CD4-positive, alpha-beta T cell treated with Interleukin-17A for 1 hour (primary cell): Measurements from ENCODE around the gene KCNF1.

Experiments used
- DNase-seq: peaks from one replicate; pipeline ENCODE4 v3.0.0-alpha.2; 2020

Gene KCNF1

GRCh38 chr2:10905006-10905861 is 6.5 kb upstream of the KCNF1 start:
- no peak for DNase-seq

- no peak for DNase-seq
Measured at GRCh38 chr2:10905862-10906143, 5.9 kb upstream of the KCNF1 start.

GRCh38 chr2:10906926-10907625 is 4.7 kb upstream of the KCNF1 start:
- no peak for DNase-seq

- no peak for DNase-seq
Measured at GRCh38 chr2:10908195-10908594, 3.5 kb upstream of the KCNF1 start.

- no peak for DNase-seq
Measured at GRCh38 chr2:10909050-10909995, 2.4 kb upstream of the KCNF1 start.

GRCh38 chr2:10909996-10910341 is 1.8 kb upstream of the KCNF1 start:
- DNase-seq: no peak

GRCh38 chr2:10910625-10911024 is 1.1 kb upstream of the KCNF1 start:
- DNase-seq: no peak

- DNase-seq: no peak
Measured at GRCh38 chr2:10912076-10912731, 470 bp downstream of the KCNF1 start.

- no peak for DNase-seq
Measured at GRCh38 chr2:10912796-10913455, 1.2 kb downstream of the KCNF1 start.

GRCh38 chr2:10913501-10914271 is 2.0 kb downstream of the KCNF1 start:
- DNase-seq: no peak

GRCh38 chr2:10914272-10914693 is 2.5 kb downstream of the KCNF1 start:
- no peak for DNase-seq

- no peak for DNase-seq
Measured at GRCh38 chr2:10915236-10915635, 3.5 kb downstream of the KCNF1 start.

- DNase-seq: no peak
Measured at GRCh38 chr2:10915731-10916276, 4.1 kb downstream of the KCNF1 start.

- no peak for DNase-seq
Measured at GRCh38 chr2:10916953-10917352, 5.2 kb downstream of the KCNF1 start.

GRCh38 chr2:10917927-10918326 is 6.2 kb downstream of the KCNF1 start:
- DNase-seq: no peak

- DNase-seq: no peak
Measured at GRCh38 chr2:10918661-10919409, 7.1 kb downstream of the KCNF1 start.

- no peak for DNase-seq
Measured at GRCh38 chr2:10919410-10919770, 7.7 kb downstream of the KCNF1 start.

- no peak for DNase-seq
Measured at GRCh38 chr2:10919771-10920621, 8.3 kb downstream of the KCNF1 start.

GRCh38 chr2:10920764-10921388 is 9.1 kb downstream of the KCNF1 start:
- no peak for DNase-seq
